IMR-90 (cell line): ENCODE data around the gene FOXN3. TPM values are rescaled to one million over a fixed set of nuclear protein-coding genes. Genes with fewer than 3 reads are reported as not detected.
"Not testable (repeated sequence)": the region's sequence is repeated elsewhere in the genome, so short reads cannot be mapped to it uniquely, and the experiment has no call there.

Experiments
- ATAC-seq: fragments of 200-7000 bp; cut with Tn5 transposase; 2 replicates; pipeline ENCODE4 v1.9.1; 2020; ENCODE audit warnings: low read depth, mild to moderate bottlenecking, moderate library complexity
- BruUV-seq: library from RNA; stranded (reverse); fragments of 400-500 nt; replicated peaks from 2 replicates; lab custom pipeline; 2021; lab: Mats Ljungman, UMichigan
- CTCF ChIA-PET: fragments of 300-600 bp; formaldehyde crosslinking; extraction: SDS; loops from one replicate; lab custom pipeline; 2021; ENCODE audit warnings: antibody characterized with exemption; lab: Yijun Ruan, JAX
- POLR2A ChIA-PET: fragments of 300-600 bp; sonication (Branson Sonifier 250); formaldehyde crosslinking; loops from one replicate; lab custom pipeline; 2022; ENCODE audit warnings: antibody characterized with exemption; ENCODE audit not compliant: unreplicated experiment; lab: Charles Lee
- DNase-seq: peaks from one replicate; pipeline ENCODE4 v3.0.0; 2013
- H2AFZ ChIP-seq: replicated peaks from 2 replicates; pipeline ENCODE3; 2013; ENCODE audit warnings: low read length, mild to moderate bottlenecking; ENCODE audit not compliant: poor library complexity
- H2AK5ac ChIP-seq: 2 replicates; pipeline ENCODE4 v1.6.1; 2013; ENCODE audit warnings: low read depth, low read length, inconsistent platforms
- H2AK9ac ChIP-seq: replicated peaks from 2 replicates; pipeline ENCODE3; 2013; ENCODE audit warnings: mild to moderate bottlenecking, low read depth, low read length, moderate library complexity; ENCODE audit not compliant: poor library complexity
- H2BK120ac ChIP-seq: 2 replicates; pipeline ENCODE4 v1.6.1; 2013; ENCODE audit warnings: low read depth, low read length, inconsistent platforms
- H2BK15ac ChIP-seq: 3 replicates; pipeline ENCODE4 v1.6.1; 2013; ENCODE audit warnings: low read depth, low read length, inconsistent platforms
- H2BK20ac ChIP-seq: 2 replicates; pipeline ENCODE4 v1.6.1; 2013; ENCODE audit warnings: low read depth, mild to moderate bottlenecking, inconsistent platforms, low read length, moderate library complexity
- H2BK5ac ChIP-seq: 2 replicates; pipeline ENCODE4 v1.6.1; 2013; ENCODE audit warnings: mild to moderate bottlenecking, low read depth, low read length, inconsistent platforms; ENCODE audit not compliant: poor library complexity, severe bottlenecking
- H3K14ac ChIP-seq: replicated peaks from 2 replicates; pipeline ENCODE4 v1.6.1; 2013; ENCODE audit warnings: low read depth, low read length, inconsistent platforms
- H3K18ac ChIP-seq: 2 replicates; pipeline ENCODE4 v1.6.1; 2013; ENCODE audit warnings: low read depth, low read length, control low read depth
- H3K23ac ChIP-seq: 2 replicates; pipeline ENCODE4 v1.6.1; 2013; ENCODE audit warnings: low read depth, low read length, inconsistent platforms
- H3K27ac ChIP-seq: 2 replicates; pipeline ENCODE4 v1.5.1; 2013; ENCODE audit warnings: mild to moderate bottlenecking, control low read depth, low read length; ENCODE audit not compliant: insufficient read depth
- H3K27me3 ChIP-seq: 2 replicates; pipeline ENCODE4 v1.6.1; 2013; ENCODE audit warnings: low read length; ENCODE audit not compliant: control insufficient read depth, insufficient read depth
- H3K36me3 ChIP-seq: 2 replicates; pipeline ENCODE4 v1.6.1; 2013; ENCODE audit warnings: low read length, mixed read lengths; ENCODE audit not compliant: control insufficient read depth, insufficient read depth
- H3K4ac ChIP-seq: 2 replicates; pipeline ENCODE4 v1.6.1; 2013; ENCODE audit warnings: low read depth, low read length, inconsistent platforms
- H3K4me1 ChIP-seq: 2 replicates; pipeline ENCODE4 v1.6.1; 2013; ENCODE audit warnings: low read length, mixed read lengths; ENCODE audit not compliant: control insufficient read depth, insufficient read depth
- H3K4me2 ChIP-seq: 2 replicates; pipeline ENCODE4 v1.6.1; 2013; ENCODE audit warnings: low read depth, mild to moderate bottlenecking, control low read depth, low read length, moderate library complexity
- H3K4me3 ChIP-seq: 2 replicates; pipeline ENCODE4 v1.5.1; 2013; ENCODE audit warnings: low read depth, mild to moderate bottlenecking, control low read depth, low read length, moderate library complexity; ENCODE audit not compliant: insufficient read depth
- H3K56ac ChIP-seq: 2 replicates; pipeline ENCODE4 v1.6.1; 2013; ENCODE audit warnings: low read length, inconsistent platforms; ENCODE audit not compliant: insufficient read depth; ENCODE audit errors: extremely low read depth
- H3K79me1 ChIP-seq, 2 experiments: 2 replicates each; pipeline ENCODE4 v1.6.1; 2013; ENCODE audit warnings: low read length in 2 of 2, inconsistent platforms in 1 of 2, low read depth in 1 of 2
- H3K9ac ChIP-seq: 2 replicates; pipeline ENCODE4 v1.6.1; 2013; ENCODE audit warnings: low read depth, low read length, control low read depth
- H3K9me1 ChIP-seq: 2 replicates; pipeline ENCODE4 v1.6.1; 2013; ENCODE audit warnings: low read length, inconsistent platforms; ENCODE audit not compliant: insufficient read depth
- H3K9me3 ChIP-seq: 2 replicates; pipeline ENCODE4 v1.6.1; 2013; ENCODE audit warnings: low read length; ENCODE audit not compliant: control insufficient read depth, insufficient read depth
- H4K20me1 ChIP-seq: 2 replicates; pipeline ENCODE4 v1.6.1; 2013; ENCODE audit warnings: low read length, inconsistent platforms; ENCODE audit not compliant: insufficient read depth
- H4K5ac ChIP-seq: 2 replicates; pipeline ENCODE4 v1.6.1; 2013; ENCODE audit warnings: mild to moderate bottlenecking, low read depth, low read length, control low read depth
- H4K8ac ChIP-seq, 2 experiments: 2 replicates each; pipeline ENCODE4 v1.6.1; 2013; ENCODE audit warnings: low read depth in 2 of 2, low read length in 2 of 2, control low read depth in 1 of 2, inconsistent platforms in 1 of 2
- H4K91ac ChIP-seq: 2 replicates; pipeline ENCODE4 v1.6.1; 2013; ENCODE audit warnings: low read depth, low read length, inconsistent platforms; ENCODE audit not compliant: insufficient read depth
- CEBPB ChIP-seq: IDR thresholded peaks from 2 replicates; pipeline ENCODE4 v1.6.1; 2012; ENCODE audit warnings: low read depth, low read length, improper control_type of control experiment
- MAZ ChIP-seq: IDR thresholded peaks from 2 replicates; pipeline ENCODE4 v1.6.1; 2012; ENCODE audit warnings: low read depth, mild to moderate bottlenecking, low read length, improper control_type of control experiment, moderate library complexity, borderline replicate concordance
- RCOR1 ChIP-seq: IDR thresholded peaks from 2 replicates; pipeline ENCODE4 v1.6.1; 2012; ENCODE audit warnings: mild to moderate bottlenecking, low read length, improper control_type of control experiment; ENCODE audit not compliant: insufficient replicate concordance
- SMC3 ChIP-seq: fragments of 150-350 bp; IDR thresholded peaks from 2 replicates; pipeline ENCODE4 v1.6.1; 2016; ENCODE audit warnings: low read depth, mild to moderate bottlenecking, antibody characterized with exemption, low read length, moderate library complexity
- WGBS, 2 experiments: methylation state at CpG; one replicate each; pipeline versions ENCODE4 v1.1.5 to v1.1.7; 2013; ENCODE audit warnings: missing lambda C conversion rate in 2 of 2; ENCODE audit not compliant: insufficient read length in 1 of 2; ENCODE audit errors: extremely low coverage in 2 of 2; 5-methylcytosine and 5-hydroxymethylcytosine counted together
- dilution Hi-C: fragments of 300-500 bp; cut with HindIII; formaldehyde crosslinking; loops from one replicate; pipeline ENCODE4 v1.14.3; 2018; ENCODE audit warnings: low sequenced_read_pairs; ENCODE audit not compliant: unreplicated experiment
- in situ Hi-C: fragments of 300-500 bp; cut with MboI; formaldehyde crosslinking; loops from 3 replicates; pipeline ENCODE4 v1.14.3; 2019; ENCODE audit warnings: low sequenced_read_pairs, inconsistent platforms, mixed read lengths
- intact Hi-C: fragments of 100-400 bp; cut with micrococcal nuclease; formaldehyde crosslinking; loops from 2 replicates; pipeline ENCODE4 v1.10.0; 2022
- polyA plus RNA-seq, 3 experiments: library from polyadenylated mRNA; depleted of rRNA; stranded (reverse); fragments of >200 nt; gene quantifications; 2 replicates each; pipeline ENCODE4 v1.2.3, GENCODE V29; 2012; ENCODE audit warnings: low replicate concordance in 1 of 3
- total RNA-seq: library from RNA; depleted of rRNA; stranded (reverse); fragments of >200 nt; gene quantifications from 2 replicates; pipeline ENCODE4 v1.2.3, GENCODE V29; 2012

Gene FOXN3
- total and polyA plus RNA-seq, 2 of the 4 experiments (the other 2 are of a cell fraction), result 22.6 to 33.7 TPM

DNA sequence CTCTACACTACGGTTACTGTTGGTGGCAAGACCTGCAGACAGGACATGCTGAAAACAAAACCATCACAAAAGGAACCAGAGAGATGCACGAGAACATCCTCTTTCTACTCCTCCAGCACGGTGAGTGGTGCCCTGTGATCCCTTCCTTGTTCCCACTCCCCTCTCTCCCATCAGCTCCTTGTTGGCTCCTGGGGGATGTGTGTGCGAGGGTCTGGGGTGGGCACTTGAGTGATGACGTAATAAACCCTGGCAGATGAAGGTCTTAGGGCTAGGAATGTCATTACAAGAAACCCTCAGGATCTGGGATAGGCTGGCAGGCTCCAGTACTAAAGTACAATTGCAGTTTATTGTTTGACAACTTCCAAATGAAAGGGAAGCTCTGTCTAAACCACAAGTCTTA, 261.5 kb downstream of the FOXN3 start:
- no peak overlapping the region for H3K4me3 ChIP-seq
- no peak overlapping the region for H3K4ac ChIP-seq
- H2BK5ac ChIP-seq, result no peak overlapping the region
- H3K56ac ChIP-seq, result no peak overlapping the region
- no peak overlapping the region for H3K9ac ChIP-seq
- no peaks in the 10 kb centered on the region for H3K9me3 ChIP-seq
- no peak for ATAC-seq
- H3K14ac ChIP-seq, result no peak overlapping the region
- no CpG with 5 or more reads among the region's 5 CpGs for WGBS, 2 experiments
- peaks cover 2% of the 10 kb centered on the region; the same call in 1 of the 2 replicates for H3K9me1 ChIP-seq
- no peak overlapping the region for H2BK15ac ChIP-seq
- H3K18ac ChIP-seq, result no peak overlapping the region
- H4K8ac ChIP-seq, result no peak overlapping the region
- TF ChIP-seq MAZ, result no peak
- peak; percentile 43; the same call in 1 of the 2 replicates for TF ChIP-seq CEBPB
- no peak for TF ChIP-seq SMC3
- TF ChIP-seq RCOR1, result no peak
- intact Hi-C loops, result no loop called here
- no peak overlapping the region for H4K5ac ChIP-seq
- no peaks in the 10 kb centered on the region for H3K4me1 ChIP-seq
- in situ Hi-C loops, result no loop called here
- H2BK20ac ChIP-seq, result no peak overlapping the region
- H3K4me2 ChIP-seq, result no peak overlapping the region
- CTCF ChIA-PET, result no interaction called here
- no peak overlapping the region for H3K23ac ChIP-seq
- no peak overlapping the region for H3K27ac ChIP-seq
- no peak for DNase-seq
- no peak overlapping the region for H4K91ac ChIP-seq
- no peak overlapping the region for H2BK120ac ChIP-seq
- dilution Hi-C loops, result no loop called here
- H2AK5ac ChIP-seq, result no peak overlapping the region
- H2AK9ac ChIP-seq, result no peak overlapping the region
- no peaks in the 10 kb centered on the region for H4K20me1 ChIP-seq
- no peaks in the 10 kb centered on the region; a peak in 1 of 4 replicates for H3K79me1 ChIP-seq
- H3K36me3 ChIP-seq, result peaks cover 5% of the 10 kb centered on the region; the same call in 1 of the 2 replicates
- H2AFZ ChIP-seq, result no peak overlapping the region
- no peaks in the 10 kb centered on the region for H3K27me3 ChIP-seq
- POLR2A ChIA-PET, result no interaction called here
- no TSS peak for BruUV-seq

DNA sequence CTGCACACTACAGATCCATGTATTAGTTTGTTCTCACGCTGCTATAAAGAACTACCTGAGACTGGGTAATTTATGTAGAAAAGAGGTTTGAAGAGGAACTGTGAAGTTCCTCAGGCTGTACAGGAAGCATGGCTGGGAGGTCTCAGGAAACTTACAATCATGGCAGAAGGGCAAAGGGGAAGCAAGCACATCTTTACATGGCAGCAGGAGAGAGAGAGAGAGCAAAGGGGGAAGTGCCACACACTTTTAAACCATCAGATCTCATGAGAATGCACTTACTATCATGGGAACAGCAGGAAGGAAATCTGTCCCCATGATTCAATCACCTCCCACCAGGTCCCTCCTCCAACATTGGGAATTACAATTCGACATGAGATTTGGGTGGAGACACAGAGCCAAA, 265.3 kb downstream of the FOXN3 start:
- H3K9ac ChIP-seq, ATAC-seq, DNase-seq, H3K9me1 ChIP-seq, H4K5ac ChIP-seq, H2BK120ac ChIP-seq, H3K27me3 ChIP-seq, H3K18ac ChIP-seq, H3K4me2 ChIP-seq, H3K23ac ChIP-seq, H3K27ac ChIP-seq, in situ Hi-C loops, dilution Hi-C loops, H3K14ac ChIP-seq, H2BK15ac ChIP-seq, H4K20me1 ChIP-seq, H2BK20ac ChIP-seq, CTCF ChIA-PET, H3K9me3 ChIP-seq, H2AFZ ChIP-seq, H2AK5ac ChIP-seq, H3K56ac ChIP-seq, H2BK5ac ChIP-seq, H3K4me3 ChIP-seq, H4K91ac ChIP-seq, H3K4me1 ChIP-seq, H4K8ac ChIP-seq, H3K4ac ChIP-seq, intact Hi-C loops, BruUV-seq, POLR2A ChIA-PET, H3K79me1 ChIP-seq, H3K36me3 ChIP-seq, H2AK9ac ChIP-seq: not testable (repeated sequence)
- no CpG with 5 or more reads among the region's 2 CpGs for WGBS, 2 experiments
